ENCODE results near the gene NAIF1. TPM values are rescaled to one million over a fixed set of nuclear protein-coding genes. Genes with fewer than 3 reads are reported as not detected.

Gene NAIF1
- total RNA-seq, 1 experiment from 2014 or later, result 8.5 TPM

DNA sequence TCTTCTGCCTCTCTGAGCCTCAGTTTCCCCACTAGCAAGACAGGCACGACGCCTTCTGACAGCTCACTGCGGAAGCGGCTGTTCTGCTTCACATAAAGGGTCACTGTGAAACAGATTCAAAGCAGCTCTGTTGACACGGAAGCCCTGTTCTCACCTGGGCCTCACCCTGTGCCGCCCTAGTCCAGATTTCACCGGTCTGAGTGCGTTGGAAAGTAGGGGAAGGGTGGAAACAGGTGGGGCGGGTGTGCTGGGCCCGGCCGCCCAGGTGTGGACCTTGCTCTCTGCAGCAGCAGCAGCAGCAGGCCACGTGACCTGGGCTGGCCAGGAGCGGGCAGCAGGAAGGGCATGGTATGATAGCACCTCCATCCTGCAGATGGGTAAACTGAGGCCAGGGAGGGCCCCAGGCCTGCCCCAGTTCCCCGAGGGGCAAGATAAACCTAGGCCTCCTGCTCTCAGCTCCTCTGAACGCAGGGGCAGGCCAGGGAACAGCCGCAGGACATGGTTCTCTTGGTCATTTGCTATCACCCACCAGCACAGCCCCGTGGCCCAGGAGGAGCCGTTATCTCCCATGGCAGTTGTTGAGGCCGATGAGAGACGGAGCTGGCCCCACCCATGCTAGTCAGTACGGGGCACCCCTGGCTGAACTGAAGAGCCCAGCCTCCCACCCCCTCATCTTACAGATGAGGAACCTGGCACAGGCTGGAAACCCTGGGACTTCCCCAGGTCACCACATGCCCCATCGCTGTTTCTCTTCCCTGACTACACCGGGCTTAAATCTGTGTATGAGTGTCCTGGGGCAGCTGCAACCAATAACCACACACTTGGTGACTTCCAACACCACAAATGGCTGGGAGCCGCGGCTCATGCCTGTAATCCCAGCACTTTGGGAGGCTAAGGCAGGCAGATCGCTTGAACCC is 48.3 kb upstream of the NAIF1 start:
- Mint-ChIP-seq H3K36me3 (ENCODE audit: insufficient read depth, unreplicated experiment) (peaks cover 60% of the 10 kb centered on the region), H3K4me3 (ENCODE audit: unreplicated experiment) (peak overlapping the region; percentile 72), H3K9me3 (ENCODE audit: unreplicated experiment) (no peaks in the 10 kb centered on the region), H3K27ac (ENCODE audit: unreplicated experiment) (peak overlapping the region; percentile 93), H3K4me1 (ENCODE audit: low read depth, unreplicated experiment) (peaks cover 15% of the 10 kb centered on the region), H3K27me3 (ENCODE audit: insufficient read depth, unreplicated experiment) (no peaks in the 10 kb centered on the region)
- Histone ChIP-seq H3K36me3 (ENCODE audit: control insufficient read depth, insufficient read depth, low read length) (peaks cover 4% of the 10 kb centered on the region), H3K4me3 (ENCODE audit: low read depth, low read length) (peak overlapping the region; percentile 33), H3K4me1 (peaks cover 28% of the 10 kb centered on the region), H3K9me3 (no peaks in the 10 kb centered on the region; the same call in 1 of the 2 replicates), H3K27me3 (replicated peaks; ENCODE audit: control insufficient read depth, insufficient read depth, low read length) (no peaks in the 10 kb centered on the region)
- CTCF ChIA-PET, result interaction anchor here (0.6 to 0.9 kb wide), 9 partner anchors 10 to 173 kb away, joined by 3 to 4 read pairs (median 3); no protein-coding TSS in a partner anchor
- TF ChIP-seq CTCF (IDR thresholded peaks at IDR 0.05; ENCODE audit: insufficient read depth in 1 of 2, low read depth in 1 of 2, low read length in 1 of 2, severe bottlenecking in 1 of 2, unreplicated experiment in 1 of 2), result no peak
- BruUV-seq (replicated peaks), result no TSS peak
- peak; percentile 90 to 95 for DNase-seq
- POLR2A ChIA-PET, result interaction anchor here (0.5 to 1.7 kb wide), 5 partner anchors 9 to 48 kb away, joined by 3 to 5 read pairs (median 3); partner anchors contain the start of genes NAIF1 and SLC25A25
- intact Hi-C loops (cut with micrococcal nuclease; ENCODE audit: unreplicated experiment), result loop anchor here (5.0 kb wide), 2 partner anchors 48 to 158 kb away; partner anchors contain the start of genes NAIF1 and SLC25A25

- no peak for TF ChIP-seq CTCF (IDR thresholded peaks at IDR 0.05; ENCODE audit: insufficient read depth in 1 of 2, low read depth in 1 of 2, low read length in 1 of 2, severe bottlenecking in 1 of 2, unreplicated experiment in 1 of 2)
- ChIA-PET POLR2A (interaction anchor here (0.5 to 1.7 kb wide), 5 partner anchors 10 to 47 kb away, joined by 3 to 5 read pairs (median 3); partner anchors contain the start of genes NAIF1 and SLC25A25), CTCF (interaction anchor here (0.6 to 0.9 kb wide), 5 partner anchors 10 to 172 kb away, joined by 3 to 4 read pairs (median 3); no protein-coding TSS in a partner anchor)
- peak overlapping the region; percentile 72 for H3K4me3 Mint-ChIP-seq (ENCODE audit: unreplicated experiment)
- DNase-seq, result peak in 1 of 2 experiments; percentile 38
- no peaks in the 10 kb centered on the region for H3K9me3 Mint-ChIP-seq (ENCODE audit: unreplicated experiment)
- Histone ChIP-seq H3K9me3 (no peaks in the 10 kb centered on the region; the same call in 1 of the 2 replicates), H3K27me3 (replicated peaks; ENCODE audit: control insufficient read depth, insufficient read depth, low read length) (no peaks in the 10 kb centered on the region), H3K36me3 (ENCODE audit: control insufficient read depth, insufficient read depth, low read length) (peaks cover 4% of the 10 kb centered on the region), H3K4me3 (ENCODE audit: low read depth, low read length) (peak overlapping the region; percentile 33), H3K4me1 (peaks cover 33% of the 10 kb centered on the region)
- peaks cover 19% of the 10 kb centered on the region for H3K4me1 Mint-ChIP-seq (ENCODE audit: low read depth, unreplicated experiment)
- peak overlapping the region; percentile 93 for H3K27ac Mint-ChIP-seq (ENCODE audit: unreplicated experiment)
- no peaks in the 10 kb centered on the region for H3K27me3 Mint-ChIP-seq (ENCODE audit: insufficient read depth, unreplicated experiment)
- peaks cover 61% of the 10 kb centered on the region for H3K36me3 Mint-ChIP-seq (ENCODE audit: insufficient read depth, unreplicated experiment)
- BruUV-seq (replicated peaks), result TSS peak; percentile 58
- intact Hi-C loops (cut with micrococcal nuclease; ENCODE audit: unreplicated experiment), result loop anchor here (5.0 kb wide), 2 partner anchors 47 to 157 kb away; partner anchors contain the start of genes NAIF1 and SLC25A25
These were observed 47.4 kb upstream of the NAIF1 start for GRCh38 chr9:128114326-128115186.

Data from Caco-2 (cell line).